Omental fat pad (tissue), 4 donors: ENCODE data around the gene PIGA. TPM values are rescaled to one million over a fixed set of nuclear protein-coding genes. Genes with fewer than 3 reads are reported as not detected.
A peak's percentile ranks its signal among the peaks of the same experiment; 100 is the strongest.
"Not testable (repeated sequence)": the region's sequence is repeated elsewhere in the genome, so short reads cannot be mapped to it uniquely, and the experiment has no call there.

Experiments used
- ATAC-seq: fragments of 150-250 bp; one replicate; pipeline ENCODE4 v1.9.1; 2016; ENCODE audit warnings: mild to moderate bottlenecking, moderate library complexity; ENCODE audit not compliant: low FRiP score
- DNase-seq: peaks from one replicate; pipeline ENCODE4 v3.0.0-alpha.2; 2019; ENCODE audit warnings: low spot score
- total RNA-seq, 4 donors: library from RNA; depleted of rRNA; stranded (reverse); fragments of >200 nt; gene quantifications; one replicate each; pipeline ENCODE4 v1.1.0, GENCODE V29; 2016
- TF ChIP-seq, protein P1 (sequence below), 3 donors: fragments of 450-650 bp; IDR thresholded peaks; one replicate each; pipeline ENCODE4 v1.5.1; 2016 to 2017; ENCODE audit warnings: antibody characterized with exemption in 3 of 3, mild to moderate bottlenecking in 3 of 3, moderate library complexity in 2 of 3

The PIGA gene
- total RNA-seq, 4 donors from 2014 or later, result 11.8 to 30.7 (median 15.7) TPM

DNA sequence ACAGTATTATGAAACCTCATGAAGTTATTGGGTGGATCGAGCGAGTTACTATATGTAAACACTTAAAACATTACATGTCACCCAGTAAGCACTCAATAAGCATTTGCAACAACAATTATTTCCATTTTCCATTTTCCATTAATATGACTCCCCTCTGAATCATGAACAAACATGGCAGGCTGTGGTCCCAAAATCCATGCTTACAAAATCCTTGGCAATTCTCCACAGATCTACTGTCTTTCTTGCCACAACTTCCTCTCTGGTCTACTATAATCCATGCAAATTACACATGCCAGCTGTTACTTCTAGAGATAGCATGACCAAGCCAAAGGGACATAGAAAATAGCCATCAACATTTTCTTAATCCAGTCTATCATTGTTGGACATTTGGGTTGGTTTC is 41.9 kb downstream of the PIGA start:
- no peak for DNase-seq
- ATAC-seq, result no peak
- TF ChIP-seq, protein P1, sequence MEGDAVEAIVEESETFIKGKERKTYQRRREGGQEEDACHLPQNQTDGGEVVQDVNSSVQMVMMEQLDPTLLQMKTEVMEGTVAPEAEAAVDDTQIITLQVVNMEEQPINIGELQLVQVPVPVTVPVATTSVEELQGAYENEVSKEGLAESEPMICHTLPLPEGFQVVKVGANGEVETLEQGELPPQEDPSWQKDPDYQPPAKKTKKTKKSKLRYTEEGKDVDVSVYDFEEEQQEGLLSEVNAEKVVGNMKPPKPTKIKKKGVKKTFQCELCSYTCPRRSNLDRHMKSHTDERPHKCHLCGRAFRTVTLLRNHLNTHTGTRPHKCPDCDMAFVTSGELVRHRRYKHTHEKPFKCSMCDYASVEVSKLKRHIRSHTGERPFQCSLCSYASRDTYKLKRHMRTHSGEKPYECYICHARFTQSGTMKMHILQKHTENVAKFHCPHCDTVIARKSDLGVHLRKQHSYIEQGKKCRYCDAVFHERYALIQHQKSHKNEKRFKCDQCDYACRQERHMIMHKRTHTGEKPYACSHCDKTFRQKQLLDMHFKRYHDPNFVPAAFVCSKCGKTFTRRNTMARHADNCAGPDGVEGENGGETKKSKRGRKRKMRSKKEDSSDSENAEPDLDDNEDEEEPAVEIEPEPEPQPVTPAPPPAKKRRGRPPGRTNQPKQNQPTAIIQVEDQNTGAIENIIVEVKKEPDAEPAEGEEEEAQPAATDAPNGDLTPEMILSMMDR (IDR thresholded peaks at IDR 0.05), result no peak

DNA sequence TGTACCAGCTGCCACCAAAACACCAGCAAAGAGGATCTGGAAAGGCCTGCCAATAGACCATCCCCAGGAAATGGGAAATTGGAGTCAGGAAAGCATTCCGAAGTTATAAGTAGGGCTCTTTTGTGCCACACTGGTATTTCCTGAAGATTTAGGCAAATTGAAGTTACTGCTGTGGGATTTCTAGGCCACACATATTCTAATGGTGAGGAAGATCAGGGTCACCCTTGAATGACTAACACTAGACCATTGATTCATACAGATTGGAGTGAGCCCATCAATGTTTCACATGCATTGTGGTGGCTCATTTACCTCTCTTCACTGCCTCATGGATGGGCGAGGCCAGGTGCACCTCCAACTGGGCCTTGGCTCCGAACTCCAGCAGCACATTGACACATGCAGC is 42.5 kb downstream of the PIGA start:
- DNase-seq, result no peak
- ATAC-seq, result no peak
- TF ChIP-seq, protein P1 (IDR thresholded peaks at IDR 0.05), result no peak

GRCh38 chrX:15277604-15278003 is 57.7 kb downstream of the PIGA start:
- no peak for ATAC-seq
- TF ChIP-seq, protein P1 (IDR thresholded peaks at IDR 0.05), result no peak
- no peak for DNase-seq

DNA sequence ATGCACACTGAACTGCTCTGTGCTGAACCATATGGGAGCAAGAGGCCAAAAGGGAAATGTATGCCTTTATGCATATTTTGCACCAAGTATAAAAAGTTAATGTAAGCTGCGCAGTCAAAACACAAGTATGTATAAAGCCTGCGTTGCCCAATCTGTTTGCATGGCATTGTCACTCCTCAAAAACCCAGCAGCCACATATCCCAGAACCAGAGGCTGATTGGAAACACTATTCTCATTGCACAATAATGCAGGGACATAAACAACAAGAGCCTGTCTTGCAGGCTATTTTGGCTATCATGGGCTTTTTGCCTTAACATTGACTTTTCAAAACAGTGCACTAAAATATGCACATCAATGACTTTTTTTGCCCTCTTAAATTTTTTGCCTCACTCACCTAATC is 60.4 kb downstream of the PIGA start:
- no peak for ATAC-seq
- no peak for DNase-seq
- TF ChIP-seq, protein P1 (IDR thresholded peaks at IDR 0.05), result no peak

DNA sequence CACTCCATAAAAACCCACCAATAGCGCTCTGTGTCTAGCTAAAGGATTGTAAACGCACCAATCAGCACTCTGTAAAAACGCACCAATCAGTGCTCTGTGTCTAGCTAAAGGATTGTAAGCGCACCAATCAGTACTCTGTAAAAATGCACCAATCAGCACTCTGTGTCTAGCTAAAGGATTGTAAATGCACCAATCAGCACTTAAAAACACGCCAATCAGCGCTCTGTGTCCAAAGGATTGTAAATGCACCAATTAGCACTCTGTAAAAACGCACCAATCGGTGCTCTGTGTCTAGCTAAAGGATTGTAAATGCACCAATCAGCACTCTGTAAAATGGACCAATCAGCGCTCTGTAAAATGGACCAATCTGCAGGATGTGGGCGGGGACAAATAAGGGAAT is 62.0 kb downstream of the PIGA start:
- DNase-seq, ATAC-seq: not testable (repeated sequence)

GRCh38 chrX:15271757-15272156 is 63.6 kb downstream of the PIGA start:
- ATAC-seq (no peak), DNase-seq (no peak)
- TF ChIP-seq, protein P1 (IDR thresholded peaks at IDR 0.05), result no peak

DNA sequence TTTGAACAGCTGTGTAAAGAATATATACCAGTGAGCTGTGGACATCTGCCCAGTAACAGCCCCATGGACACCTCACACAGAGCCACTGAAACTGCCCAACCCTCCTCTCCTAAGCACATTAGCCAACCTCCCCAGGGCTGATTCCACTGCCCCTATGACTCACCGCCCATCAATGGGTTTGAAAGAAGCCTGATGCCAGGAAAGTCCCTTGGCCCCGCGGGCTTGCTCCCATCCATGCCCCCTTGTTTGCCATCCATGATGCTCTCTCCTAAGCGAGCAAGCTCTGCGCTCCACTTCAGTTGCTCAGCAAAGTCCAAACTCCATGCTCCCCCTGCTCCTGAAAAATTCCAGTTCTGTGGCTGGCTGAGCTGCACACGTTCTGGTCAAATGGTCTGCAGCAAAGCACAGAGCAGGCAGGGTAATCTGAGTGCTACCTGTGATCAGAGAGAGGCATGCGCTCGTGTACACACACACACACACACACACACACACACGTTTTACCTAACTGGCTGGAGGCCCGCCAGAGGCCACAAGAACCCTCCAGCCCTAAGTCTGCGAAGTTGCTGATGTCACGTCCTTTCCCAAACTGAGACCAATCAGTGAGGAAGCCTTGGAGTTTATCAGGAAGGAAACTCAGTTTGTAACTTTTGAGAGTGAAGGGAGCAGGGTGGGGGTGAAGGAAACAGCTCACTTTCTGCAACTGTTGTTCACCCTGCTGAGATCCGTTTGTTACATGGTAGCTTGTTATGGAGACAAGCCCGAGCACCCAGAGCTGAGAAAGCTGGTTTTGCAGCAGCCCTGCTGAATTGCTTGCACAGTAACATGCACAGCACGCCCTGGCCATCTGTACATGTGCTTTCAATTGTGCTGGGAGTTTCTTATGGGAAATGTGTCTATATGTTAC is 65.5 kb downstream of the PIGA start, which contains the start of gene ASB9:
TSS of gene ASB9 (minus strand) at position 466 of the 904 bp plus-strand sequence. CDS start at position 257, 209 bp downstream.
- ATAC-seq (peak; percentile 84), DNase-seq (no peak)
- TF ChIP-seq, protein P1 (IDR thresholded peaks at IDR 0.05), result no peak

Other genes starting within 250 kb of the PIGA start
- 1 to 10 TPM; 1.9 to 4.0 (median 2.7) TPM for gene ASB9, start 65.4 kb downstream of the PIGA start, total RNA-seq
- not detected for gene ASB11, start 19.9 kb downstream of the PIGA start, total RNA-seq
- gene VEGFD, start 48.9 kb upstream of the PIGA start, total RNA-seq, result 10 to 100 TPM in 1 of 4 donors, 1 to 10 TPM in 3; 1.1 to 28.8 (median 6.3) TPM
- gene PIR, start 157.8 kb upstream of the PIGA start, total RNA-seq, result 10 to 100 TPM in 3 of 4 donors, 1 to 10 TPM in 1; 9.8 to 54.7 (median 25.0) TPM
- gene BMX, start 165.3 kb upstream of the PIGA start, total RNA-seq, result 10 to 100 TPM in 1 of 4 donors, 1 to 10 TPM in 3; 1.7 to 12.9 (median 2.8) TPM